ENCODE data around the gene PRDM11. TPM values are rescaled to one million over a fixed set of nuclear protein-coding genes. Genes with fewer than 3 reads are reported as not detected.

PRDM11 gene
- total RNA-seq, 3 donors from 2014 or later: 6.0 to 8.5 (median 6.8) TPM

DNA sequence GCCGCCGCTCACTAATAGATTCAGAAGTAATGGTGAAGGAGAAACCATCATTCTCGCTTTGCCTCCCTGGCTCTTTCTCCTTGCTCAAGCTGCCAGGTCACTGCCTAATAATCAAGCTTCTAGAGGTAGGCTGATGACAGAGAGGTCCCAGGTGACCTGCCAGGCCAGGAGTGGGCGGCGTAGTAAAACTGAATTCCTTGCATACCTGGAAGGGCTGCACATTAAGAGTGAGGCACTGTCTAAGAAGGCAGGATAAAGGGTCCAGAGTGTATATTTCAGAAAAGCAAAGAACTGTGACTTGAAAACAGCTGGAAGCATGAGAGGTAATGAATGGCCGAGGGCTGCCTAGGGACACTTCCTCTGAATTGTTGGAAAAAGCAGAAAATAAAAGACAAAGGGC, 135.6 kb downstream of the PRDM11 start:
- Mint-ChIP-seq H3K9me3 (peaks cover 8% of the 10 kb centered on the region), H3K4me3 (no peak overlapping the region), H3K36me3 (ENCODE audit: insufficient read depth) (no peaks in the 10 kb centered on the region), H3K27me3 (ENCODE audit: low read depth) (peaks cover 47% of the 10 kb centered on the region), H3K4me1 (ENCODE audit: low read depth) (peaks cover 2% of the 10 kb centered on the region)
- DNase-seq (no peak), ATAC-seq (no peak)

Other genes with a start within 250 kb of the PRDM11 start
- gene TP53I11, start 195.8 kb upstream of the PRDM11 start, total RNA-seq: 10 to 100 TPM in 1 of 3 donors, 1 to 10 TPM in 2; 8.1 to 13.5 (median 9.2) TPM
- under 1 TPM in 1 of 3 donors, not detected in 2; 0.05 TPM for gene SYT13, start 139.7 kb downstream of the PRDM11 start, total RNA-seq

Data from activated T-cell treated with anti-CD3 and anti-CD28 coated beads, Interleukin-2, amount 50 U/mL, for 4 hours (primary cell).